Adrenal gland (tissue), 5 donors: Measurements from ENCODE around the gene COQ10A.

ENCODE experiments used
- POLR2A ChIP-seq, 2 donors: fragments of 450-650 bp; IDR thresholded peaks; one replicate each; pipeline ENCODE4 v1.6.1; 2017; ENCODE audit warnings: antibody characterized with exemption in 2 of 2, mild to moderate bottlenecking in 2 of 2, moderate library complexity in 1 of 2
- TF ChIP-seq, protein P1 (sequence below), 6 experiments: fragments of 450-650 bp in 4 of 6; fragments of 200-600 bp in 2 of 6; sonication (generic) in 1 of 6; IDR thresholded peaks; 1 replicate in 5 of 6; 2 replicates in 1 of 6; pipeline versions ENCODE4 v1.5.1 to v1.8.0; 2016 to 2021; ENCODE audit warnings: antibody characterized with exemption in 6 of 6, mild to moderate bottlenecking in 2 of 6, moderate library complexity in 1 of 6
- donor health status: DM: no; HTN: no; CAD: no.

DNA sequence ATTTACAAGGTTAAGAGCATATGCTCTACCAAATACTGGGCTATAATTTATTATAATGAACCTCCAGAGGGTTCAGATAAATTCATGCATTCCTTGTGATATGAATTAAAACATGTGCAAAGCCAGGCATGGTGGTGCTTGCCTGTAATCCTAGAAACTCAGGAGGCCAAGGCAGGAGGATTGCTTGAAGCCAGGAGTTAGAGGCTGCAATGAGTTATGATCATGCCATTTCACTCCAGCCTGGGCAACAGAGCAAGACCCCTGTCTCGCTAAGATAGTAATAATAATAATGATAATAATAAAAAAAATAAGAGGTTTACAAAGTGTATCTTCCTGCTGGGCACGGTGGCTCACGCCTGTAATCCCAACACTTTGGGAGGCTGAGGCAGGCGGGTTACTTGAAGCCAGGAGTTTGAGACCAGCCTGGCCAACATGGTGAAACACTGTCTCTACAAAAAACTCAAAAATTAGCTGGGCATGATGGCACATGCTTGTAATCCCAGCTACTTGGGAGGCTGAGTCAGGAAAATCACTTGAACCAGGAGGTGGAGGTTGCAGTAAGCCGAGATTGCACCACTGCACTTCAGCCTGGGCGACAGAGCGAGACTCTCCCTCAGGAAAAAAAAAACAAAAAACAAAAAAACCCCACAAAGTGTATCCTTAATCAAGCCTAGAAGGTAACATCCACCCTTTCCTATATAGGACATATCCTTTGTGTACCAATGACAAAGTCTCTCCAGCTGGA, 40.7 kb downstream of the COQ10A start:
- no peak for TF ChIP-seq POLR2A (IDR thresholded peaks at IDR 0.05)
- TF ChIP-seq, protein P1, sequence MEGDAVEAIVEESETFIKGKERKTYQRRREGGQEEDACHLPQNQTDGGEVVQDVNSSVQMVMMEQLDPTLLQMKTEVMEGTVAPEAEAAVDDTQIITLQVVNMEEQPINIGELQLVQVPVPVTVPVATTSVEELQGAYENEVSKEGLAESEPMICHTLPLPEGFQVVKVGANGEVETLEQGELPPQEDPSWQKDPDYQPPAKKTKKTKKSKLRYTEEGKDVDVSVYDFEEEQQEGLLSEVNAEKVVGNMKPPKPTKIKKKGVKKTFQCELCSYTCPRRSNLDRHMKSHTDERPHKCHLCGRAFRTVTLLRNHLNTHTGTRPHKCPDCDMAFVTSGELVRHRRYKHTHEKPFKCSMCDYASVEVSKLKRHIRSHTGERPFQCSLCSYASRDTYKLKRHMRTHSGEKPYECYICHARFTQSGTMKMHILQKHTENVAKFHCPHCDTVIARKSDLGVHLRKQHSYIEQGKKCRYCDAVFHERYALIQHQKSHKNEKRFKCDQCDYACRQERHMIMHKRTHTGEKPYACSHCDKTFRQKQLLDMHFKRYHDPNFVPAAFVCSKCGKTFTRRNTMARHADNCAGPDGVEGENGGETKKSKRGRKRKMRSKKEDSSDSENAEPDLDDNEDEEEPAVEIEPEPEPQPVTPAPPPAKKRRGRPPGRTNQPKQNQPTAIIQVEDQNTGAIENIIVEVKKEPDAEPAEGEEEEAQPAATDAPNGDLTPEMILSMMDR (IDR thresholded peaks at IDR 0.05): no peak
